Measurements from ENCODE around the gene TDRD7. TPM values are rescaled to one million over a fixed set of nuclear protein-coding genes. Genes with fewer than 3 reads are reported as not detected.

The TDRD7 gene
- total and polyA plus RNA-seq, 2 of the 8 experiments (the other 6 are each of a cell fraction or from before 2014, with no cell fraction given), result 1.2 to 2.3 TPM

DNA sequence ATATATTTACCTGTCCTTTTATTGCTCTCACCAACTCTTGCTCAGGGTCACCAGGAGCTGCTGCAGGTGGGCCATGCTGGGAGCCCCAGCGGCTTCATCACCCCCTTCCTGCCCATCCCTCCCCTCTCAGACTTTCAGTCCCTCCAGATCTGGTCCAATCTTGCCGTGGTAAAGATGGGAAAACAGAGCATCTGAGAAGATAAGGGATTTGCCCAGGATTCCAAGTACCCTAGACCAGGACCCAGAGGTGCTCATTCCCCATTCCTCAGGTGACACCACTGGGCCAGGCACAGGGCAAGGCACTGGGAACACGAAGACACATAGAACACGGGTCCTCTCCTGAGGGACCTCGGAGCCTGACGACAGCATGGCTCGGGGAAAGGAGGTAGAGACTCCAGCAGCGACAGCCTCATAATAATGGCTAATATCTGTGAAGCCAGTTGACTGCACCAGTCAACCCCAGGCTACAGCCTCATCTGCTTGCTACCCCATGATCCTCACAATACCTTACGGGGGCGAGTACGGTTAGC is 107.6 kb downstream of the TDRD7 start (continued):
- TF ChIP-seq, protein P1, sequence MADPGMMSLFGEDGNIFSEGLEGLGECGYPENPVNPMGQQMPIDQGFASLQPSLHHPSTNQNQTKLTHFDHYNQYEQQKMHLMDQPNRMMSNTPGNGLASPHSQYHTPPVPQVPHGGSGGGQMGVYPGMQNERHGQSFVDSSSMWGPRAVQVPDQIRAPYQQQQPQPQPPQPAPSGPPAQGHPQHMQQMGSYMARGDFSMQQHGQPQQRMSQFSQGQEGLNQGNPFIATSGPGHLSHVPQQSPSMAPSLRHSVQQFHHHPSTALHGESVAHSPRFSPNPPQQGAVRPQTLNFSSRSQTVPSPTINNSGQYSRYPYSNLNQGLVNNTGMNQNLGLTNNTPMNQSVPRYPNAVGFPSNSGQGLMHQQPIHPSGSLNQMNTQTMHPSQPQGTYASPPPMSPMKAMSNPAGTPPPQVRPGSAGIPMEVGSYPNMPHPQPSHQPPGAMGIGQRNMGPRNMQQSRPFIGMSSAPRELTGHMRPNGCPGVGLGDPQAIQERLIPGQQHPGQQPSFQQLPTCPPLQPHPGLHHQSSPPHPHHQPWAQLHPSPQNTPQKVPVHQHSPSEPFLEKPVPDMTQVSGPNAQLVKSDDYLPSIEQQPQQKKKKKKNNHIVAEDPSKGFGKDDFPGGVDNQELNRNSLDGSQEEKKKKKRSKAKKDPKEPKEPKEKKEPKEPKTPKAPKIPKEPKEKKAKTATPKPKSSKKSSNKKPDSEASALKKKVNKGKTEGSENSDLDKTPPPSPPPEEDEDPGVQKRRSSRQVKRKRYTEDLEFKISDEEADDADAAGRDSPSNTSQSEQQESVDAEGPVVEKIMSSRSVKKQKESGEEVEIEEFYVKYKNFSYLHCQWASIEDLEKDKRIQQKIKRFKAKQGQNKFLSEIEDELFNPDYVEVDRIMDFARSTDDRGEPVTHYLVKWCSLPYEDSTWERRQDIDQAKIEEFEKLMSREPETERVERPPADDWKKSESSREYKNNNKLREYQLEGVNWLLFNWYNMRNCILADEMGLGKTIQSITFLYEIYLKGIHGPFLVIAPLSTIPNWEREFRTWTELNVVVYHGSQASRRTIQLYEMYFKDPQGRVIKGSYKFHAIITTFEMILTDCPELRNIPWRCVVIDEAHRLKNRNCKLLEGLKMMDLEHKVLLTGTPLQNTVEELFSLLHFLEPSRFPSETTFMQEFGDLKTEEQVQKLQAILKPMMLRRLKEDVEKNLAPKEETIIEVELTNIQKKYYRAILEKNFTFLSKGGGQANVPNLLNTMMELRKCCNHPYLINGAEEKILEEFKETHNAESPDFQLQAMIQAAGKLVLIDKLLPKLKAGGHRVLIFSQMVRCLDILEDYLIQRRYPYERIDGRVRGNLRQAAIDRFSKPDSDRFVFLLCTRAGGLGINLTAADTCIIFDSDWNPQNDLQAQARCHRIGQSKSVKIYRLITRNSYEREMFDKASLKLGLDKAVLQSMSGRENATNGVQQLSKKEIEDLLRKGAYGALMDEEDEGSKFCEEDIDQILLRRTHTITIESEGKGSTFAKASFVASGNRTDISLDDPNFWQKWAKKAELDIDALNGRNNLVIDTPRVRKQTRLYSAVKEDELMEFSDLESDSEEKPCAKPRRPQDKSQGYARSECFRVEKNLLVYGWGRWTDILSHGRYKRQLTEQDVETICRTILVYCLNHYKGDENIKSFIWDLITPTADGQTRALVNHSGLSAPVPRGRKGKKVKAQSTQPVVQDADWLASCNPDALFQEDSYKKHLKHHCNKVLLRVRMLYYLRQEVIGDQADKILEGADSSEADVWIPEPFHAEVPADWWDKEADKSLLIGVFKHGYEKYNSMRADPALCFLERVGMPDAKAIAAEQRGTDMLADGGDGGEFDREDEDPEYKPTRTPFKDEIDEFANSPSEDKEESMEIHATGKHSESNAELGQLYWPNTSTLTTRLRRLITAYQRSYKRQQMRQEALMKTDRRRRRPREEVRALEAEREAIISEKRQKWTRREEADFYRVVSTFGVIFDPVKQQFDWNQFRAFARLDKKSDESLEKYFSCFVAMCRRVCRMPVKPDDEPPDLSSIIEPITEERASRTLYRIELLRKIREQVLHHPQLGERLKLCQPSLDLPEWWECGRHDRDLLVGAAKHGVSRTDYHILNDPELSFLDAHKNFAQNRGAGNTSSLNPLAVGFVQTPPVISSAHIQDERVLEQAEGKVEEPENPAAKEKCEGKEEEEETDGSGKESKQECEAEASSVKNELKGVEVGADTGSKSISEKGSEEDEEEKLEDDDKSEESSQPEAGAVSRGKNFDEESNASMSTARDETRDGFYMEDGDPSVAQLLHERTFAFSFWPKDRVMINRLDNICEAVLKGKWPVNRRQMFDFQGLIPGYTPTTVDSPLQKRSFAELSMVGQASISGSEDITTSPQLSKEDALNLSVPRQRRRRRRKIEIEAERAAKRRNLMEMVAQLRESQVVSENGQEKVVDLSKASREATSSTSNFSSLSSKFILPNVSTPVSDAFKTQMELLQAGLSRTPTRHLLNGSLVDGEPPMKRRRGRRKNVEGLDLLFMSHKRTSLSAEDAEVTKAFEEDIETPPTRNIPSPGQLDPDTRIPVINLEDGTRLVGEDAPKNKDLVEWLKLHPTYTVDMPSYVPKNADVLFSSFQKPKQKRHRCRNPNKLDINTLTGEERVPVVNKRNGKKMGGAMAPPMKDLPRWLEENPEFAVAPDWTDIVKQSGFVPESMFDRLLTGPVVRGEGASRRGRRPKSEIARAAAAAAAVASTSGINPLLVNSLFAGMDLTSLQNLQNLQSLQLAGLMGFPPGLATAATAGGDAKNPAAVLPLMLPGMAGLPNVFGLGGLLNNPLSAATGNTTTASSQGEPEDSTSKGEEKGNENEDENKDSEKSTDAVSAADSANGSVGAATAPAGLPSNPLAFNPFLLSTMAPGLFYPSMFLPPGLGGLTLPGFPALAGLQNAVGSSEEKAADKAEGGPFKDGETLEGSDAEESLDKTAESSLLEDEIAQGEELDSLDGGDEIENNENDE (IDR thresholded peaks at IDR 0.05; ENCODE audit: insufficient replicate concordance, low read length), result no peak
- TF ChIP-seq KDM4A (IDR thresholded peaks at IDR 0.05; ENCODE audit: low read depth, low read length, severe bottlenecking) (no peak), BACH1 (IDR thresholded peaks at IDR 0.05; ENCODE audit: low read length) (no peak), NANOG (IDR thresholded peaks at IDR 0.05; ENCODE audit: insufficient read depth, low read depth, low read length, poor library complexity, severe bottlenecking) (no peak), SAP30 (IDR thresholded peaks at IDR 0.05; ENCODE audit: insufficient read depth, insufficient replicate concordance, low read length) (no peak), EP300 (IDR thresholded peaks at IDR 0.05; ENCODE audit: borderline replicate concordance in 1 of 2, low read depth in 2 of 2, low read length in 2 of 2) (no peak), TAF1 (IDR thresholded peaks at IDR 0.05; ENCODE audit: low read depth, low read length) (no peak), RAD21 (IDR thresholded peaks at IDR 0.05 in 1 of 2, conservative IDR thresholded peaks at IDR 0.05 in 1 of 2; ENCODE audit: low read depth in 2 of 2, low read length in 2 of 2) (no peak)
- TF ChIP-seq, protein P2, sequence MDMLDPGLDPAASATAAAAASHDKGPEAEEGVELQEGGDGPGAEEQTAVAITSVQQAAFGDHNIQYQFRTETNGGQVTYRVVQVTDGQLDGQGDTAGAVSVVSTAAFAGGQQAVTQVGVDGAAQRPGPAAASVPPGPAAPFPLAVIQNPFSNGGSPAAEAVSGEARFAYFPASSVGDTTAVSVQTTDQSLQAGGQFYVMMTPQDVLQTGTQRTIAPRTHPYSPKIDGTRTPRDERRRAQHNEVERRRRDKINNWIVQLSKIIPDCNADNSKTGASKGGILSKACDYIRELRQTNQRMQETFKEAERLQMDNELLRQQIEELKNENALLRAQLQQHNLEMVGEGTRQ (IDR thresholded peaks at IDR 0.05; ENCODE audit: low read length), result no peak

Data from H1 (cell line).